Mammary epithelial cell (primary cell): ENCODE measurements around the gene TEX11.

ENCODE experiments used
- EZH2 ChIP-seq: IDR thresholded peaks from 2 replicates; pipeline ENCODE4 v1.6.1; 2012; ENCODE audit warnings: low read length, inconsistent platforms, borderline replicate concordance
- TF ChIP-seq, protein P1 (sequence below), 2 donors: IDR thresholded peaks in 1 of 2; conservative IDR thresholded peaks in 1 of 2; 2 replicates each; pipeline ENCODE4 v1.5.1; 2011 to 2012; ENCODE audit warnings: inconsistent platforms in 2 of 2, low read length in 2 of 2, mild to moderate bottlenecking in 2 of 2, control low read depth in 1 of 2, low read depth in 1 of 2; ENCODE audit not compliant: insufficient read depth in 1 of 2; ENCODE audit errors: extremely low read depth in 1 of 2

DNA sequence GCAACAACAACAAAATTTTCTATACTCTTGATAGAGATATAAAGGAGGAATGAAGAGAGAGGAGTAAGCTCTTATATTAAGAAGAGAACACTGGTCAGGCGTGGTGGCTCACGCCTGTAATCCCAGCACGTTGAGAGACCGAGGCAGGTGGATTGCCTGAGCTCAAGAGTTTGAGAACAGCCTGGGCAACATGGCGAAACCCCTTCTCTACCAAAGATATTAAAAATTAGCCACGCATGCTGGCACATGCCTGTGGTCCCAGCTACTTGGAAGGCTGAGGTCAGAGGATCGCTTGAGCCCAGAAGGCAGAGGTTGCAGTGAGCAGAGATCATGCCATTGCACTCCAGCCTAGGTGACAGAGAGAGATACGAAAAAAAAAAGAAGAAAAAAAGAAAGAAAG is 102.4 kb downstream of the TEX11 start:
- no peak for TF ChIP-seq EZH2
- TF ChIP-seq, protein P1, sequence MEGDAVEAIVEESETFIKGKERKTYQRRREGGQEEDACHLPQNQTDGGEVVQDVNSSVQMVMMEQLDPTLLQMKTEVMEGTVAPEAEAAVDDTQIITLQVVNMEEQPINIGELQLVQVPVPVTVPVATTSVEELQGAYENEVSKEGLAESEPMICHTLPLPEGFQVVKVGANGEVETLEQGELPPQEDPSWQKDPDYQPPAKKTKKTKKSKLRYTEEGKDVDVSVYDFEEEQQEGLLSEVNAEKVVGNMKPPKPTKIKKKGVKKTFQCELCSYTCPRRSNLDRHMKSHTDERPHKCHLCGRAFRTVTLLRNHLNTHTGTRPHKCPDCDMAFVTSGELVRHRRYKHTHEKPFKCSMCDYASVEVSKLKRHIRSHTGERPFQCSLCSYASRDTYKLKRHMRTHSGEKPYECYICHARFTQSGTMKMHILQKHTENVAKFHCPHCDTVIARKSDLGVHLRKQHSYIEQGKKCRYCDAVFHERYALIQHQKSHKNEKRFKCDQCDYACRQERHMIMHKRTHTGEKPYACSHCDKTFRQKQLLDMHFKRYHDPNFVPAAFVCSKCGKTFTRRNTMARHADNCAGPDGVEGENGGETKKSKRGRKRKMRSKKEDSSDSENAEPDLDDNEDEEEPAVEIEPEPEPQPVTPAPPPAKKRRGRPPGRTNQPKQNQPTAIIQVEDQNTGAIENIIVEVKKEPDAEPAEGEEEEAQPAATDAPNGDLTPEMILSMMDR (conservative IDR thresholded peaks at IDR 0.05 in 1 of 2, IDR thresholded peaks at IDR 0.05 in 1 of 2; ENCODE audit: extremely low read depth in 1 of 2, insufficient read depth in 1 of 2, low read depth in 1 of 2, low read length in 2 of 2) = no peak
